CD4-positive, CD25-positive, alpha-beta regulatory T cell (primary cell): ENCODE results near the gene TBC1D4. TPM values are rescaled to one million over a fixed set of nuclear protein-coding genes. Genes with fewer than 3 reads are reported as not detected.

ENCODE experiments used
- ATAC-seq, 2 donors: fragments of 150-1000 bp; cut with Tn5 transposase; one replicate each; pipeline ENCODE4 v1.10.0; 2021; ENCODE audit warnings: low read depth in 2 of 2, moderate number of reproducible peaks in 2 of 2, moderate library complexity in 1 of 2
- DNase-seq, 3 donors: peaks; one replicate each; pipeline versions ENCODE4 v3.0.0 to v3.0.0-alpha.2; 2012 to 2022; ENCODE audit warnings: mixed read lengths in 1 of 3
- H3K27ac ChIP-seq: one replicate; pipeline ENCODE4 v1.7.0; 2013; ENCODE audit warnings: mild to moderate bottlenecking, low read length; ENCODE audit not compliant: insufficient read depth, poor library complexity, severe bottlenecking
- H3K27me3 ChIP-seq: one replicate; pipeline ENCODE4 v1.7.0; 2013; ENCODE audit warnings: low read length; ENCODE audit not compliant: control insufficient read depth, insufficient read depth
- H3K36me3 ChIP-seq: one replicate; pipeline ENCODE4 v1.7.0; 2013; ENCODE audit warnings: mild to moderate bottlenecking, low read length, moderate library complexity; ENCODE audit not compliant: control insufficient read depth, insufficient read depth
- H3K4me1 ChIP-seq: 2 replicates; pipeline ENCODE4 v1.7.0; 2013; ENCODE audit warnings: mild to moderate bottlenecking, low read length; ENCODE audit not compliant: insufficient read depth, control insufficient read depth, poor library complexity, severe bottlenecking
- H3K4me3 ChIP-seq: one replicate; pipeline ENCODE4 v1.7.0; 2013; ENCODE audit warnings: low read depth, mild to moderate bottlenecking, low read length, moderate library complexity
- H3K9me3 ChIP-seq, 2 experiments: 1 replicate in 1 of 2; 2 replicates in 1 of 2; pipeline ENCODE4 v1.7.0; 2013; ENCODE audit warnings: low read length in 2 of 2, mild to moderate bottlenecking in 1 of 2, moderate library complexity in 1 of 2; ENCODE audit not compliant: control insufficient read depth in 2 of 2
- H3K27ac Mint-ChIP-seq, 3 donors: one replicate each; pipeline ENCODE4 v1.8.0; 2020 to 2022; ENCODE audit warnings: mild to moderate bottlenecking in 3 of 3, mixed read lengths in 3 of 3, moderate library complexity in 2 of 3
- H3K27me3 Mint-ChIP-seq: one replicate; pipeline ENCODE4 v1.8.0; 2022; ENCODE audit warnings: mild to moderate bottlenecking, mixed read lengths
- H3K36me3 Mint-ChIP-seq: one replicate; pipeline ENCODE4 v1.8.0; 2020; ENCODE audit warnings: mixed read lengths
- H3K4me1 Mint-ChIP-seq, 4 donors: one replicate each; pipeline ENCODE4 v1.8.0; 2020 to 2022; ENCODE audit warnings: mixed read lengths in 4 of 4, mild to moderate bottlenecking in 1 of 4
- H3K4me3 Mint-ChIP-seq, 4 donors: one replicate each; pipeline ENCODE4 v1.8.0; 2020 to 2022; ENCODE audit warnings: mild to moderate bottlenecking in 4 of 4, mixed read lengths in 4 of 4, moderate library complexity in 3 of 4
- H3K9me3 Mint-ChIP-seq, 7 donors: one replicate each; pipeline ENCODE4 v1.8.0; 2020 to 2022; ENCODE audit warnings: mixed read lengths in 7 of 7, mild to moderate bottlenecking in 3 of 7, moderate library complexity in 2 of 7
- polyA plus RNA-seq, 4 donors: library from polyadenylated mRNA; unstranded; fragments of 300-500 nt; fragmentation: Illumina TruSeq; gene quantifications; one replicate each; pipeline ENCODE4 v1.2.3, GENCODE V29; 2021
- total RNA-seq: library from RNA; stranded (reverse); gene quantifications from one replicate; pipeline ENCODE4 v1.2.3, GENCODE V29; 2022

The TBC1D4 gene, protein sequence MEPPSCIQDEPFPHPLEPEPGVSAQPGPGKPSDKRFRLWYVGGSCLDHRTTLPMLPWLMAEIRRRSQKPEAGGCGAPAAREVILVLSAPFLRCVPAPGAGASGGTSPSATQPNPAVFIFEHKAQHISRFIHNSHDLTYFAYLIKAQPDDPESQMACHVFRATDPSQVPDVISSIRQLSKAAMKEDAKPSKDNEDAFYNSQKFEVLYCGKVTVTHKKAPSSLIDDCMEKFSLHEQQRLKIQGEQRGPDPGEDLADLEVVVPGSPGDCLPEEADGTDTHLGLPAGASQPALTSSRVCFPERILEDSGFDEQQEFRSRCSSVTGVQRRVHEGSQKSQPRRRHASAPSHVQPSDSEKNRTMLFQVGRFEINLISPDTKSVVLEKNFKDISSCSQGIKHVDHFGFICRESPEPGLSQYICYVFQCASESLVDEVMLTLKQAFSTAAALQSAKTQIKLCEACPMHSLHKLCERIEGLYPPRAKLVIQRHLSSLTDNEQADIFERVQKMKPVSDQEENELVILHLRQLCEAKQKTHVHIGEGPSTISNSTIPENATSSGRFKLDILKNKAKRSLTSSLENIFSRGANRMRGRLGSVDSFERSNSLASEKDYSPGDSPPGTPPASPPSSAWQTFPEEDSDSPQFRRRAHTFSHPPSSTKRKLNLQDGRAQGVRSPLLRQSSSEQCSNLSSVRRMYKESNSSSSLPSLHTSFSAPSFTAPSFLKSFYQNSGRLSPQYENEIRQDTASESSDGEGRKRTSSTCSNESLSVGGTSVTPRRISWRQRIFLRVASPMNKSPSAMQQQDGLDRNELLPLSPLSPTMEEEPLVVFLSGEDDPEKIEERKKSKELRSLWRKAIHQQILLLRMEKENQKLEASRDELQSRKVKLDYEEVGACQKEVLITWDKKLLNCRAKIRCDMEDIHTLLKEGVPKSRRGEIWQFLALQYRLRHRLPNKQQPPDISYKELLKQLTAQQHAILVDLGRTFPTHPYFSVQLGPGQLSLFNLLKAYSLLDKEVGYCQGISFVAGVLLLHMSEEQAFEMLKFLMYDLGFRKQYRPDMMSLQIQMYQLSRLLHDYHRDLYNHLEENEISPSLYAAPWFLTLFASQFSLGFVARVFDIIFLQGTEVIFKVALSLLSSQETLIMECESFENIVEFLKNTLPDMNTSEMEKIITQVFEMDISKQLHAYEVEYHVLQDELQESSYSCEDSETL (N-terminal part only)
- total RNA-seq = 145 TPM
- 100 to 1,000 TPM; 100 to 138 (median 120) TPM for polyA plus RNA-seq

DNA sequence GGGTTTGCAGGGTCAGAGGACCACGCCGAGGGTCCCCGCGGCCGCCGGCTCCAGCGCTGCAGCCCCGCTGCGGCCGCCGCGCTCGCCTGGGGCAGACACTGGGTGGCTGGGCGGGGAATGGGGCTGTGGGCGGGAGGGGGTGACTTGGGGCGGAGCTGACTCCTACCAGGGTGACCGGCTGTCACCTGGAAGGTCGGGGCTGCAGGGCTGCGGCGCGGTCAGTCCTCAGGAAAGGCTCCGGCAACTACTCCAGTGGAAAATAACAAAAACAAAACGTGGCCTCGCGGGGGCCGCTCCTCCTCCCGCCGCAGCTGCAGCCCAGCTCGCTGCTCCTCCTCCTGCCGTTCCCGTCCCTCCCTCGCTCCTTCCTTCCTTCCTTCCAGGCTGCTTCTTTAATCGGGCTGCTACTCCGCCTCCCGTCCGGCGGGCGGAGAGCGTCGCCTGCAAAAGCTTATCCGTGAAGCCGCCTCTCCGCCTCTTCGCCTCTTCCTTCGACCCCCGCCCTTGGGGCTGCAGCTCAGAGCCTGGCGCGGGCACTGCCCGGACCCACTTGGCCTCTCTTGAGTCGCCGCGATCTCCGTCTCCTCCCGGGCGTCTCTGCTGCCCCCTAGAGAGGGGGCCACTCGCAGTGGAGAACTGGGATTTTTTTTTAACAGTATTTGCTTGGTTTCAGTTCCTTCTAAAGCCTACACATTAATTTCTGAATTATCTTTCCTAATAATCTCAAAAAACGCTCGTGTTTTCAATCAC is at the start of gene TBC1D4:
TBC1D4 (minus strand) TSS at position 100 of the 750 bp plus-strand sequence. CDS start 402 bp downstream, outside the sequence.
- H3K27ac Mint-ChIP-seq = peak within 1 kb of the TSS in 1 of 3 donors; percentile 87
- Histone ChIP-seq H3K4me3 (peak within 1 kb of the TSS; percentile 69), H3K27me3 (peaks cover 45% of the 10 kb centered on the region)

DNA sequence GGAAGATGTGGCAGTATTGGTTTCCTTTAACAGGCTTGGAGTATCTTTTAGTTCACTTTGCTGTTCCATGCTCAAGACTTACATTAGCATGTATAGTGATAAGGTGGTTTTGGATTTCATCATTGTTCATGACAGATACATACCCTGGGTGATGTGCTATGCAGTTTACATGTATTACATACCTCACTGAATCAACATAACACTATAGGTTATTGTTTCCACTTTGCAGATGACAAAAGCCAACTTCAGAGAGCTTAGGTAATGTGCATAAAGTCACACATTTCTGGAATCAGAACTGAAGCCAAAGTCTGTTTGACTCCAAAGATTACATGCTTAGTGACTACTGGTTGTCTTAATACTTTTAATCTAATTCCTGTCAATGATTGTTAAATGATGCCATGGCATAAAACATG is 48.6 kb upstream of the TBC1D4 start:
- H3K27me3 Mint-ChIP-seq = no peaks in the 10 kb centered on the region
- peaks cover 51% of the 10 kb centered on the region for H3K36me3 Mint-ChIP-seq
- no peaks in the 10 kb centered on the region for H3K27me3 ChIP-seq
- no peaks in the 10 kb centered on the region for H3K9me3 ChIP-seq
- H3K4me3 Mint-ChIP-seq = peak overlapping the region in 1 of 4 donors; percentile 49
- no peaks in the 10 kb centered on the region for H3K9me3 Mint-ChIP-seq
- no peak overlapping the region for H3K4me3 ChIP-seq
- peaks cover 22% of the 10 kb centered on the region for H3K4me1 ChIP-seq
- H3K27ac Mint-ChIP-seq = no peak overlapping the region
- no peak for DNase-seq
- peaks cover 25% of the 10 kb centered on the region for H3K36me3 ChIP-seq
- no peak overlapping the region for H3K27ac ChIP-seq
- H3K4me1 Mint-ChIP-seq = peaks cover 48 to 60% (median 52%) of the 10 kb centered on the region in 4 donors
- ATAC-seq = no peak

More for the DNA sequence above, at the start of gene TBC1D4:
- DNase-seq (peak; percentile 30 to 72 (median 33)), ATAC-seq (peak; percentile 54 to 63)
- peak within 1 kb of the TSS; percentile 93 to 99 (median 96) for H3K4me3 Mint-ChIP-seq
- Histone ChIP-seq H3K36me3 (no peaks in the 10 kb centered on the region), H3K4me1 (peaks cover 15% of the 10 kb centered on the region), H3K27ac (no peak within 1 kb of the TSS), H3K9me3 (no peaks in the 10 kb centered on the region)
- peaks cover 0 to 4% (median 0%) of the 10 kb centered on the region in 7 donors for H3K9me3 Mint-ChIP-seq
- peaks cover 76% of the 10 kb centered on the region for H3K27me3 Mint-ChIP-seq
- peaks cover 4 to 16% (median 10%) of the 10 kb centered on the region in 4 donors for H3K4me1 Mint-ChIP-seq
- no peaks in the 10 kb centered on the region for H3K36me3 Mint-ChIP-seq

DNA sequence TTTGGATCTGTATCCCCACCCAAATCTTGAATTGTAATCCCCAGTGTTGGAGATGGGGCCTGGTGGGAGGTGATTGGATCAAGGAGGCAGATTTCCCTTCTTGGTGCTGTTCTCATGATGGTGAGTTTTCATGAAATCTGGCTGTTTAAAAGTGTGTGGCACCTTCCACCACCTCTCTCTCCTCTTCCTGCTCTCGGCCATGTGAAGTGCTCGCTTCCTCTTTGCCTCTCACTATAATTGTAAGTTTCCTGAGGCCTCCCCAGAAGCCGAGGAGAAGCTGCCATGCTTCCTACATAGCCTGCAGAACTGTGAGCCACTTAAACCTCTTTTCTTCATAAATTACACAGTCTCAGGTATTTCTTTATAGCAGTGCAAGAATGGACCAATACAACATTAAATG is 40.0 kb upstream of the TBC1D4 start:
- H3K36me3 ChIP-seq = peaks cover 15% of the 10 kb centered on the region
- H3K4me1 Mint-ChIP-seq = peaks cover 0 to 4% (median 2%) of the 10 kb centered on the region in 4 donors
- H3K4me1 ChIP-seq = no peaks in the 10 kb centered on the region
- H3K36me3 Mint-ChIP-seq = peaks cover 13% of the 10 kb centered on the region
- DNase-seq = no peak
- peaks cover 0 to 8% (median 0%) of the 10 kb centered on the region in 7 donors for H3K9me3 Mint-ChIP-seq
- H3K27me3 ChIP-seq = no peaks in the 10 kb centered on the region
- H3K27ac Mint-ChIP-seq = peak overlapping the region in 2 of 3 donors; percentile 31 to 64
- H3K27me3 Mint-ChIP-seq = no peaks in the 10 kb centered on the region
- H3K27ac ChIP-seq = no peak overlapping the region
- H3K4me3 ChIP-seq = no peak overlapping the region
- H3K4me3 Mint-ChIP-seq = no peak overlapping the region
- no peaks in the 10 kb centered on the region for H3K9me3 ChIP-seq
- no peak for ATAC-seq

DNA sequence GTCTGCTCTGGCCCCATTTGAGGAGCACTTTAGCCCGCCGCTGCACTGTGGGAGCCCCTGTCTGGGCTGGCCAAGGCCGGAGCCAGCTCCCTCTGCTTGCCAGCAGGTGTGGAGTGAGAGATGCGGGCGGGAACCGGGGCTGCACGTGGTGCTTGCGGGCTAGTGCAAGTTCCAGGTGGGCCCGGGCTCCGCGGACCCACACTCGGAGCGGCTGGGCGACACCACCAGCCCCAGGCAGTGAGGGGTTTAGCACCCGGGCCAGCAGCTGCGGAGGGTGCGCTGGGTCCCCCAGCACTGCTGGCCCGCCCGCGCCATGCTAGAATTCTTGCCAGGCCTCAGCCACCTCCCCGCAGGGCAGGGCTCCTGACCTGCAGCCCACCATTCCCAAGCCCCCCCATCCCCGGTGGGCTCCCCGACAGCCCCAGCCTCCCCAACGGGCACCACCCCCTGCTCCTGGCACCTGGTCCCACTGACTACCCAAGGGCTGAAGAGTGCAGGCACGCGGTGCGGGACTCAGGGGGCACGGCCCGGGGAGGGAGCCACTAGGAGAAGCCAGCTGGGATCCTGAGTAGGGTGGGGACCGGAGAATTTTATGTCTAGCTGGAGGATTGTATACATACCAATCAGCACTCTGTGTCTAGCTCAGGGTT is 36.6 kb upstream of the TBC1D4 start:
- Mint-ChIP-seq H3K4me1 (no peaks in the 10 kb centered on the region), H3K27me3 (no peaks in the 10 kb centered on the region), H3K27ac (no peak overlapping the region), H3K9me3 (peaks cover 0 to 8% (median 0%) of the 10 kb centered on the region in 7 donors), H3K36me3 (no peaks in the 10 kb centered on the region), H3K4me3 (no peak overlapping the region)
- H3K27me3 ChIP-seq = peaks cover 7% of the 10 kb centered on the region
- DNase-seq = no peak
- no peak overlapping the region for H3K27ac ChIP-seq
- H3K4me3 ChIP-seq = no peak overlapping the region
- H3K9me3 ChIP-seq = no peaks in the 10 kb centered on the region
- H3K4me1 ChIP-seq = no peaks in the 10 kb centered on the region
- ATAC-seq = no peak
- H3K36me3 ChIP-seq = no peaks in the 10 kb centered on the region

DNA sequence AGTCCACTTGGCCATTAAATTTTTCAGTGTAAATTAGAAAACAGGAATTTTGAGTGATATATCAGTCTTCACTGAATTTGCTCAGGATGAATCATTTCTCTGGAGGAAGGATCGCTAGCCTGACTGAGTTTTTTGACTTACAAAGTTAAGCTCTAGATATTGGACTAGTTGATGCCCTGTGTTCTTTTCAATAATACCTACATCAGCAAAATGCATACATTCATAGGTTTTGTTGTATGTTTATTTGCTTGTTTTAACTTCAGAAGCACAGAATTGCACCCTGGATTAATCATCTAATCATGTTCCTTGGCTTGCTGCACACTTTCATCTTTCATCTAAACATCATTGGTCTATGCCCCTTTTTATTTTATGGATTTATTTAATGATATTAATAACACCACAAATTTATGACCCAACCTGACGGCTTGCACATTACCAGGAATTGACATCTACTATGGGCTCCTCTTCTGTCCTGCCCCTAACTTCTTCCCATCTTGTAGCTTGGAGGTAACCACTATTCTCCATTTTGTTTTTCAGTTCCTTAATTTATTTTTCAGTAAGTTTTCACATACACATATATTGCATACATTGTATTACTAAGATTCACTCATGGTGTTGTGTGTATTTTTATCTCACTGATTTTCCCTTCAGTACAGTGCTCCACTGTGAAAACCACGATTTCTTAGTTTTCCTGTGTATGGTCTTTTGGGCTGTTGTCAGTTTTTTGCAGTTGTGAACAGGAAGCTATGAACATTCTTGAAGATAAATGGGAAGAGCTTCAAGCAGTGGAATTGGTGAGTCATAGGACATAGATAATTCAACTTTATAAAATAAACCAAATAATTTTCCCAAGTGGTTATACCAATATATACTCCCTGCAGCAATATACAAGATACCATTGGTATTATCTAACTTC is 32.4 kb upstream of the TBC1D4 start:
- H3K4me3 ChIP-seq = no peak overlapping the region
- H3K9me3 Mint-ChIP-seq = peaks cover 0 to 1% (median 0%) of the 10 kb centered on the region in 7 donors
- peaks cover 8% of the 10 kb centered on the region for H3K27me3 ChIP-seq
- ATAC-seq = no peak
- H3K9me3 ChIP-seq = no peaks in the 10 kb centered on the region
- H3K36me3 ChIP-seq = no peaks in the 10 kb centered on the region
- H3K27me3 Mint-ChIP-seq = peaks cover 4% of the 10 kb centered on the region
- no peak for DNase-seq
- H3K4me1 ChIP-seq = no peaks in the 10 kb centered on the region
- H3K4me3 Mint-ChIP-seq = no peak overlapping the region
- no peaks in the 10 kb centered on the region for H3K36me3 Mint-ChIP-seq
- no peak overlapping the region for H3K27ac Mint-ChIP-seq
- H3K4me1 Mint-ChIP-seq = no peaks in the 10 kb centered on the region
- no peak overlapping the region for H3K27ac ChIP-seq

DNA sequence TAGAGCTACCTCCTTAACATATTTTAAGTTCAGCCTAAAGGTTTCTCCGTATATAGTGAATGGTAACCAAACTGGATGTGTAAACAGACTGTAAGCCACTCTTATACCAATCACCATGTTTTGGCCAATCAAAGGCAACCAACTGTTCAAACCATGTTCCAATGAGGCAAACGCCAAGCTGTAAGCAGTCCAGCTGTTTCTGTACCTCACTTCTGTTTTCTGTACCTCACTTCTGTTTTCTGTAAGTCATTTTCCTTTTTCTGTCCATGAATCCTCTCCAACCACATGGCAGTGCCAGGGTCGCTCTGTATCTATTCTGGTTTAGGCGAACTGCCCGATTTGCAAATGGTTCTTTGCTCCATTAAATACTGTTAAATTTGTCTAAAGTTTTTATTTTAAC is 31.3 kb upstream of the TBC1D4 start:
- DNase-seq (no peak), ATAC-seq (no peak)
- Mint-ChIP-seq H3K4me3 (no peak overlapping the region), H3K4me1 (no peaks in the 10 kb centered on the region), H3K9me3 (peaks cover 0 to 1% (median 0%) of the 10 kb centered on the region in 7 donors), H3K27ac (no peak overlapping the region), H3K36me3 (no peaks in the 10 kb centered on the region), H3K27me3 (peaks cover 4% of the 10 kb centered on the region)
- Histone ChIP-seq H3K4me3 (no peak overlapping the region), H3K36me3 (no peaks in the 10 kb centered on the region), H3K9me3 (no peaks in the 10 kb centered on the region), H3K27me3 (peaks cover 8% of the 10 kb centered on the region), H3K27ac (no peak overlapping the region), H3K4me1 (no peaks in the 10 kb centered on the region)
